Measurements from ENCODE around the gene KIF26B.

Gene KIF26B

GRCh38 chr1:245512181-245512888 lies 357.6 kb downstream of the KIF26B start:
- DNase-seq (ENCODE audit: low read depth): no peak

- DNase-seq (ENCODE audit: low read depth): no peak
Observed at GRCh38 chr1:245512980-245513578, 358.3 kb downstream of the KIF26B start.

- no peak for DNase-seq (ENCODE audit: low read depth)
Observed at GRCh38 chr1:245516284-245516759, 361.5 kb downstream of the KIF26B start.

GRCh38 chr1:245520611-245521010 lies 365.8 kb downstream of the KIF26B start:
- DNase-seq (ENCODE audit: low read depth): no peak

- no peak for DNase-seq (ENCODE audit: low read depth)
Observed at GRCh38 chr1:245526141-245526540, 371.4 kb downstream of the KIF26B start.

GRCh38 chr1:245528258-245528635 lies 373.5 kb downstream of the KIF26B start:
- DNase-seq (ENCODE audit: low read depth): no peak

- DNase-seq (ENCODE audit: low read depth): no peak
Observed at GRCh38 chr1:245530937-245531336, 376.2 kb downstream of the KIF26B start.

- no peak for DNase-seq (ENCODE audit: low read depth)
Observed at GRCh38 chr1:245537992-245538391, 383.2 kb downstream of the KIF26B start.

- no peak for DNase-seq (ENCODE audit: low read depth)
Observed at GRCh38 chr1:245538671-245539070, 383.9 kb downstream of the KIF26B start.

- no peak for DNase-seq (ENCODE audit: low read depth)
Observed at GRCh38 chr1:245541369-245541768, 386.6 kb downstream of the KIF26B start.

GRCh38 chr1:245542365-245542764 lies 387.6 kb downstream of the KIF26B start:
- DNase-seq (ENCODE audit: low read depth): no peak

GRCh38 chr1:245544236-245544635 lies 389.5 kb downstream of the KIF26B start:
- no peak for DNase-seq (ENCODE audit: low read depth)

- DNase-seq (ENCODE audit: low read depth): no peak
Observed at GRCh38 chr1:245546875-245547274, 392.1 kb downstream of the KIF26B start.

- no peak for DNase-seq (ENCODE audit: low read depth)
Observed at GRCh38 chr1:245549996-245550719, 395.4 kb downstream of the KIF26B start.

GRCh38 chr1:245550720-245551043 lies 395.9 kb downstream of the KIF26B start:
- no peak for DNase-seq (ENCODE audit: low read depth)

GRCh38 chr1:245551536-245551935 lies 396.8 kb downstream of the KIF26B start:
- DNase-seq (ENCODE audit: low read depth): no peak

GRCh38 chr1:245552331-245552730 lies 397.5 kb downstream of the KIF26B start:
- DNase-seq (ENCODE audit: low read depth): no peak

- no peak for DNase-seq (ENCODE audit: low read depth)
Observed at GRCh38 chr1:245556057-245556456, 401.3 kb downstream of the KIF26B start.

- DNase-seq (ENCODE audit: low read depth): no peak
Observed at GRCh38 chr1:245558069-245558468, 403.3 kb downstream of the KIF26B start.

- DNase-seq (ENCODE audit: low read depth): no peak
Observed at GRCh38 chr1:245560316-245560859, 405.6 kb downstream of the KIF26B start.

GRCh38 chr1:245561665-245562234 lies 407.0 kb downstream of the KIF26B start:
- DNase-seq (ENCODE audit: low read depth): no peak

GRCh38 chr1:245566134-245566533 lies 411.3 kb downstream of the KIF26B start:
- DNase-seq (ENCODE audit: low read depth): no peak

- DNase-seq (ENCODE audit: low read depth): no peak
Observed at GRCh38 chr1:245566952-245567351, 412.2 kb downstream of the KIF26B start.
